Measurements from ENCODE around the gene PAPOLG.
"Not testable (repeated sequence)": the region's sequence is repeated elsewhere in the genome, so short reads cannot be mapped to it uniquely, and the experiment has no call there.

PAPOLG gene

GRCh38 chr2:60823694-60824305 is 67.7 kb downstream of the PAPOLG start:
- DNase-seq (ENCODE audit: low read depth) = no peak

DNA sequence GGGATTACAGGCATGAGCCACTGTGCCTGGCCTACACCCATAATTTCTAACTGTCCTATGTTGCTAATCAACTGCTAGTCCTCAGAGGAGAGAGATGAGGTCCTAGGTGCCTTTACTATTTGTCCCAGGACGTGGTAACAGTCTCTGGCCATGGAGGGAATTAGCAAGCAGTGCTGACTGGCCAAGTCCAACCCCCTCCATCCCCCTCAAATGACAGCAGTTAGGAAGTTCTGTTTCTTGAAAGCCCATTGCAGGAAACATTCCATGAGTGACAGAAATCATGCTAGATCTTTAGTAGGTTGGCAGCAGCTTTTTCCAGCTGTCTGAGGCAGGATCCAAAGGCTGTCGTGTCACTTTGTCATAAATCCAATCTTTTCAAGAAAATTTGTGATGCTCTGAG is 69.6 kb downstream of the PAPOLG start:
- no peak for DNase-seq (ENCODE audit: low read depth)

GRCh38 chr2:60826111-60826510 is 70.0 kb downstream of the PAPOLG start:
- DNase-seq (ENCODE audit: low read depth) = peak; percentile 4

- not testable (repeated sequence) for DNase-seq (ENCODE audit: low read depth)
Measured at GRCh38 chr2:60826860-60827259, 70.8 kb downstream of the PAPOLG start.

GRCh38 chr2:60827369-60827768 is 71.3 kb downstream of the PAPOLG start:
- no peak for DNase-seq (ENCODE audit: low read depth)

- DNase-seq (ENCODE audit: low read depth) = no peak
Measured at GRCh38 chr2:60830991-60831390, 74.9 kb downstream of the PAPOLG start.

GRCh38 chr2:60831921-60832320 is 75.9 kb downstream of the PAPOLG start:
- no peak for DNase-seq (ENCODE audit: low read depth)

- no peak for DNase-seq (ENCODE audit: low read depth)
Measured at GRCh38 chr2:60832621-60833020, 76.6 kb downstream of the PAPOLG start.

DNA sequence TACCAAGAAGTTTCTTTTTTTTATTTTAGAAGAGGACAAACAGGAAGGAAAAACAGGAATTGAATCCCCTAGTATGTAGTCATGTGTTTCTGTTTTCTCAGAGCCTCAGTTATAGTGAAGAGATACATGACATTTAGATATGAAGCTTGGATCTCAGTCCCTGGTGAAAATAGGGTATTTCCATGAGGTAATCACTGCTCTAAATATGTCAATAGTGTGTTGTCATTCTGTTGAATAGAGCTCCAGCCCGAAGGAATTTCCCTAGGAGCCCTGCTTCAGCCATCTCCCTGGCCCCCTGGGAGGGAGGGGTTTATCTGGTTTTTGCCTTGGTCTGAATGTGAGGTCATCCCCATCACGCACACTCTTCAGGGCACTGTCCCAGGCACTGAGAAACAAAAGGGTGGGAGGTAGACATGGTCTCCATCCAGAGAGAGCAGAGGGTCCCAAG is 78.2 kb downstream of the PAPOLG start:
- DNase-seq (ENCODE audit: low read depth) = no peak

DNA sequence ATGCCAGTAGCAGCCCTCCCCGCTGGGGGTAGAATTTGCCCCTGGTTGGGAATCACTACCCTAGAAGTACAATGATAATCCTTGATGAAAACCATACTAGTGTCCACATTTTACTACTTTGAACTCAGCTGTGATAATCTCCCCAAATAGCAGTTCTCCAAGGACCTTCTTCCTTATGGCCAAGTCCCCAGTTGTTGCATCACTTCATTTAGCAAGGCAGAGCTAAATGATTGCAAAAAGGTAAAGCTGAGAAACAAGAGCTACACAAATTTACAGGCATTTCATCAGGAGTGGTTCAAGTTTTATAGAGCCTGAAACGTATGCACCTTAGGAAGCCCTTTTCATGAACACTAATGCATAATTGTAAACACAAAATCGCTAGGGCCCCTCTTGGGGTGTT is 80.4 kb downstream of the PAPOLG start:
- no peak for DNase-seq (ENCODE audit: low read depth)

DNA sequence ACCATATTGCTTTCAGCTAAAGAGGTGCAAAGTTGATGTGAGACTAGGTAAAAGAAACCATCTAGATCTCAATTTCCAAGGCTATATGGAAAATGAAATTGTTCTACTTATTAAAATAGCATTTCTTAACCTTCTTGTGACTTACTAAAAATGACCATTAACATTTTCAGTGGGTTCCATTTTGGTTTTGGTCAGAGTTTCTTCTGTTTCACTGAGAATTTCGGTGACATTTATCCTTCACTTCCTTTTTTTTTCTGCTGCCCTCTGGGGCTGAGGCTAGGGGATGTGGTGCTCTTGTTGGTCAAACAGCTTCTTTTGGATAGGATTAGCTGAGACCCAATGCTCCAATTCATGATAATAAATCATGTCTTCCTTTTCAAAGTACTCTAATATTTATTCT is 81.1 kb downstream of the PAPOLG start:
- DNase-seq (ENCODE audit: low read depth) = no peak

DNA sequence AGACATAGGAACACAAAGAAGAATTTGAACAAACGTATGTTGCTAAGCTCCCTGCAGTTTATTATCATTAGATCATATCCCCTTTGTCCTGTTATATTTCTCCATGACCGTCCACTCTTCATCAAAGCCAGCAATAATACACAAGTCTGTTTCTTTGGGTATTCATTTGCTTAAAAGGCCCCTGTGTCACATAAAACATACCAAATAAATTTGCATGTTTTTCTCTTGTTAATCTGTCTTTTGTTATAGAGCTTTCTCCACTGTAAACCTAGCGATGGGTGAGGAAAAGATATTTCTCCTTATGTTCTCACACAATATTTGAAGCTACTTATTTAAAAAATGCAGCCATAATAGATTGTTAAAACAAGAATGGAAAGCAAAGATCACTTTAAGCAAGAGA is 82.4 kb downstream of the PAPOLG start:
- no peak for DNase-seq (ENCODE audit: low read depth)

GRCh38 chr2:60839126-60839813 is 83.2 kb downstream of the PAPOLG start:
- no peak for DNase-seq (ENCODE audit: low read depth)

- DNase-seq (ENCODE audit: low read depth) = no peak
Measured at GRCh38 chr2:60840880-60841279, 84.8 kb downstream of the PAPOLG start.

DNA sequence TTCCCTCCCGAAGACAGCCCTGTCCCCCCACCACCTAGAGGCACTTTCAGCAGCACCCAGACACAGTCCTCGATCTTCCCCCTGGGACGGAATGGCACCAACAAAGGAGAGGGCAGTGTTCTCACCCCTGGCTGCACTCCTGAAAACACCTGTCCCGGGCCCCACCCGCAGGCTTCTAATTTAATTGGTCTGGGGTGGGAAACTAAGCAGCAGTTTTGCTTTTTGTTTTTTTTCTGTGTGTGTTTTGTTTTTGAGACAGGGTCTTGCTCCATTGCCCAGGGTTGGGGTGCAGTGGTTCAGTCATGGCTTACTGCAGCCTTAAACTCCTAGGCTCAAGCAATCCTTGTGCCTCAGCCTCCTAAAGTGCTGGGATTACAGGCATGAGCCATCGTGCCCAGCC is 86.9 kb downstream of the PAPOLG start:
- DNase-seq (ENCODE audit: low read depth) = no peak

DNA sequence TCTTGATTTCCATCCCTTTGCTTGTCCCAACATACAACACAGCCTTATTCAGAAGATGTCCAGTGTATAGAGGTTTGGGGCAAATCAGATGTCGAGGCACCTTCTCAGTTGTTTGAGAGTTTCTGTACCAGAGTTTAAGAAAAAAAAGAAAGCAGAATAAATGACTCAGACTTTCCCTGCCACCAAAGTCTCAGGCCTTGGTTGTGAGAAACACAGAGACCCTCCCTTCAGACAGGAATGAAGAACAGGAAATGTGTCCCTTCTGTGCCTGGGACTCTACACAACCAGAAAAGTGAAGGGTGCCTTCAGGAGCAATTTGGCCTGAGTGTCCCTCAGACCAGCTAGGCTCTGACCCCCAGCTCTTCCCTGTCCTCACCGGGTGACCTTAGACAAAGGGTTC is 88.0 kb downstream of the PAPOLG start:
- no peak for DNase-seq (ENCODE audit: low read depth)

DNA sequence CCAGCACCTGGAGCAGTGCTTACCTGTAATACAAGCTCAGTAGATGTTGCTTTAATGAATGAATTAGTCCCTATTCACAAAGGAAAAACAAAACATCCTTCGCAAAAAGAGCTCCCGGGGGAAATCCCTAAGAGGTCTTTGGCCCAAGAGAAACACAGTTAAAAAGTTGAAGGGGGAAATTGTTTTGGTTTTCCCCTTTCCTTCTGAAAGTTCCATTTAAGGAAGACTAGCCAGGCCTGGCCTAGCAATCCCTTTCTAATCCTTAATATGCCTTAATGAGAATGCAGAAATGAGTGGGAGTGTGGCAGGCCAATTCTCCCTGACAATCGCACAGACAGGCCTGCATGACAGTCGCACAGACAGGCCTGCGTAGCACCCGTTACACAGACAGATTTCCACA is 91.8 kb downstream of the PAPOLG start:
- DNase-seq (ENCODE audit: low read depth) = no peak

Measured in ELR (cell line).